Left colon (tissue), 2 donors: Measurements from ENCODE around the gene CEP128. TPM values are rescaled to one million over a fixed set of nuclear protein-coding genes. Genes with fewer than 3 reads are reported as not detected.

Experiments used
- ATAC-seq: fragments of 200-7000 bp; cut with Tn5 transposase; one replicate; pipeline ENCODE4 v1.9.1; 2020; ENCODE audit warnings: mild to moderate bottlenecking, moderate library complexity
- DNase-seq, 2 donors: peaks; one replicate each; pipeline ENCODE4 v3.0.0-alpha.2; 2020
- intact Hi-C, 2 donors: fragments of 100-400 bp; cut with DNase I in 1 of 2; cut with micrococcal nuclease in 1 of 2; formaldehyde crosslinking; loops; one replicate each; pipeline versions ENCODE4 v1.11.2 to v1.14.0; 2022; cut with DNase I, micrococcal nuclease
- total RNA-seq, 2 donors: library from RNA; stranded (reverse); fragmentation: NEBNext Ultra II Directional; extraction: Animal tissue kit (Norgen Biotek cat#: 25700); gene quantifications; one replicate each; pipeline ENCODE4 v1.2.1, GENCODE V29; 2021
- donor health status: DM: no; HTN: no; CAD: no.
- donor health status: DM: yes; HTN: yes; CAD: no.

Gene CEP128
- total RNA-seq, 2 donors from 2014 or later = 2.7 to 5.6 TPM

GRCh38 chr14:80602946-80603345 is 338.6 kb downstream of the CEP128 start:
- no peak for ATAC-seq
- intact Hi-C loops = no loop called here
- DNase-seq = no peak

- ATAC-seq = peak; percentile 62
- intact Hi-C loops = no loop called here
- no peak for DNase-seq
Observed at GRCh38 chr14:80587096-80587724, 354.3 kb downstream of the CEP128 start.

- DNase-seq (no peak), ATAC-seq (no peak)
- intact Hi-C loops = no loop called here
Observed at GRCh38 chr14:80586131-80586530, 355.4 kb downstream of the CEP128 start.

- intact Hi-C loops = no loop called here
- DNase-seq (no peak), ATAC-seq (no peak)
Observed at GRCh38 chr14:80585506-80585835, 356.1 kb downstream of the CEP128 start.

GRCh38 chr14:80584744-80585505 is 356.6 kb downstream of the CEP128 start:
- no peak for DNase-seq
- intact Hi-C loops = no loop called here
- peak; percentile 77 for ATAC-seq

- DNase-seq (no peak), ATAC-seq (no peak)
- intact Hi-C loops = no loop called here
Observed at GRCh38 chr14:80577599-80577998, 363.9 kb downstream of the CEP128 start.

- ATAC-seq (no peak), DNase-seq (no peak)
- intact Hi-C loops = no loop called here
Observed at GRCh38 chr14:80576401-80576800, 365.1 kb downstream of the CEP128 start.

- DNase-seq (no peak), ATAC-seq (no peak)
- intact Hi-C loops = no loop called here
Observed at GRCh38 chr14:80575763-80576162, 365.8 kb downstream of the CEP128 start.

GRCh38 chr14:80572666-80573065 is 368.9 kb downstream of the CEP128 start:
- ATAC-seq (no peak), DNase-seq (no peak)
- intact Hi-C loops = no loop called here

GRCh38 chr14:80570930-80571298 is 370.6 kb downstream of the CEP128 start:
- intact Hi-C loops = no loop called here
- ATAC-seq (no peak), DNase-seq (no peak)

GRCh38 chr14:80567905-80568536 is 373.5 kb downstream of the CEP128 start:
- DNase-seq (no peak), ATAC-seq (no peak)
- intact Hi-C loops = no loop called here

- ATAC-seq (no peak), DNase-seq (no peak)
- intact Hi-C loops = no loop called here
Observed at GRCh38 chr14:80565001-80565400, 376.5 kb downstream of the CEP128 start.

GRCh38 chr14:80564051-80564450 is 377.5 kb downstream of the CEP128 start:
- ATAC-seq = no peak
- intact Hi-C loops = no loop called here

GRCh38 chr14:80560800-80561657 is 380.5 kb downstream of the CEP128 start:
- no peak for ATAC-seq
- intact Hi-C loops = no loop called here
- no peak for DNase-seq

More at GRCh38 chr14:80564051-80564450, 377.5 kb downstream of the CEP128 start:
- no peak for DNase-seq

GRCh38 chr14:80554139-80554538 is 387.4 kb downstream of the CEP128 start:
- intact Hi-C loops = no loop called here
- DNase-seq = no peak
- ATAC-seq = no peak

- DNase-seq (no peak), ATAC-seq (no peak)
- intact Hi-C loops = no loop called here
Observed at GRCh38 chr14:80549141-80549540, 392.4 kb downstream of the CEP128 start.

- intact Hi-C loops = no loop called here
- DNase-seq (no peak), ATAC-seq (no peak)
Observed at GRCh38 chr14:80545935-80546854, 395.3 kb downstream of the CEP128 start.

GRCh38 chr14:80544366-80544765 is 397.2 kb downstream of the CEP128 start:
- DNase-seq = no peak
- ATAC-seq = no peak
- intact Hi-C loops = no loop called here
